ENCODE data around the gene USP12.

The USP12 gene

DNA sequence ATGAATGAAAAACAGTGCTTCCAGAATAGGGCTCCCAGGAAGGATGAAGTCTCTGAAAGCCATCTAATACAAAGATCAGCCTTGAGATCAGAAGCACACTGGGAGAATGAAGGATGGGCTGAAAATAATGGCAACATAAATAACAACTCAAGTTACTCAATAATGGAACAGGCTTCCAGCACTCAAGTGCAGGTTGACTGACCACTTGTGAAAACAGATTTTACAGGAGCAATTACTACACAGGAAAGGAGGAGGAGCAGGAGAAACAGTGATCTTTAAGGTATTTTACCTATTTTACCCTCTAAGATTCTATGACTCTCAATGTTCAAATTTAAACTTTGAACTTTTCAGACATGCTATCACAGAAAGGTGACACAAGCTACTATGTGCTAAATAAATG is 106.0 kb downstream of the USP12 start:
- DNase-seq: no peak

DNA sequence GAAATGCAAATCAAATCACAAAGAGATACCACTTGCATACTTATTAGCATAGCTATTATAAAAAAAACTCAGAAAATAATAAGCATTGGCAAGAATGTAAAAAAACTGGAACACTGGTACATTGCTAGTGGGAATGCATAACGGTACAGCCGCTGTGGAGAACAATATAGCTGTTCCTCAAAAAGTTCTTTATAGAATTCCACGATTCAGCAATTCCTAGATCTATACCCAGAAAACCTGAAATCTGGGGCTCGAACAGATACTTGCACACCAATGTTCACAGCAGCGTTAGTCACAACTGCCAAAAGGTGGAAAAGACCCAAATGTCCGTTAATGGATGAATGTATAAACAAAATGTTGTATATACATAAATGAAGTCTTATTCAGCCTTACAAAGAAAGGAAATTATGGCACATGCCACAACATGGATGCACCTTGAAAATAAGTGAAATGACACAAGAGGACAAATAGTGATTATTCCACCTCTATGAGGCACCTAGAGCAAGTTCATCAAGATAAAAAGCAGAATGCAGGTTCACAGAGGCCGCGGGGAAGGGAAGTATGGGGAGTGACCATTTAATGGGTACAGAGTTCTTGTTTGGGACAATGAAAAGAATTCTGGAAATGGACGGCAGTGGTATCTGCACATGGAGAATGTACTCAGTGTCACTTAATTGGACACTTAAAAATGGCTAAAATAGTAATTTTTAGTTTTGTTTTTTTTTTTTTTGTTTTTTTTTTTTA is 107.2 kb downstream of the USP12 start:
- no peak for DNase-seq

DNA sequence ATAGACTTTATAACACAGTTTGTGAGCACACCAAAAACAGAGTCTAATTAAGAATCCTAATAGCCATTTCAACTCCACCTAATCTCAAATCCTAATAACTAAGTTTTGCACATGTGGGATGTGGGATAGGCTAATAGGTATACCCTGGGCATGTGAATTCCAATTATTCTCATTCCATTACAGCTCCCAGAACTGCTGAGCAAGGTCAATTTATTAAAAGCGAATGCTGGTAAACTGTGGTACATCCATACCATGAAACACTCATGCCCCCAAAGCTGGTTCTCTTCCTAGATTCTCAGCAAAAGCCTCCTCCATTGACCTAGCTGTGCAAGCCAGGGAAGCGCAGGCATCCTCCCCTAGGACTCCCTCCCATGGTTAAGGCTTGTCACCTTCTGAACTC is 113.8 kb downstream of the USP12 start:
- DNase-seq: no peak

DNA sequence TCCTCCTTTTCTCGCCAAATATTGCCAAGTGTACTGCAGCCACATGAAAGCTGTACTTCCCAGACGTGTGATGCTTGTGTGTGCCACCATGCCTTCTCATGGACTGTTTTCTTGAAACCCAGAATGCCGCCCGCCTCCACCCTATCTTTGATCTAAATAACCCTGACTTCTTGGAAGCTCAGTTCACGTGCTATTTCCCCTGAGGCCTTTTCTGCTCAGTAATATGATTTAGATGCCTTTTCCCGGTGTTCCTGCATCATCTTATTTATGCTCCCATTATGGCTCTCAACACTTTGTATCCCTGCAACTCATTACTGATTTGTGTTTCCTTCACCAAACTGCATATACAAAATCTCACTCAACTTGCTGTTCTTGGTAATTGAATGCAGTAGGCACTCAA is 116.1 kb downstream of the USP12 start:
- DNase-seq: no peak

DNA sequence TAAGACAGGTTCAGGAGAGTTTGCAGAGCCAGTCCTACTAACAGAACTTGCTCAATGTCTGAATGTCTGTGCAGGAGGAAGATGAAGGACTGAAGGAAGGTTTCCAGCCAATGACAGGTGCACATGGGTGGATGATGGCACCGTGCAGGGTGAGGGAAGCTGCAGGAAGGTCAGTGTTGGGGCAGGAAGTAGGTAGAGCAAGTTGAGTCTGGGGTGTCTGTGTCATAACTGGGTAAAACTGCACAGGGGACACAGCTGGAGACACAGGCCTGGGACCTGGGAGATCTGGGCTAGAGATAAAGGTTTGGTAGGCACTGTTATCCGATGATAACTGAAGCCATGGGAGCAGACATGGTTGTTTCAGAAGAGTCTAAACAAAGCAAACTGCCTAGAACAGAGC is 116.9 kb downstream of the USP12 start:
- DNase-seq: no peak

DNA sequence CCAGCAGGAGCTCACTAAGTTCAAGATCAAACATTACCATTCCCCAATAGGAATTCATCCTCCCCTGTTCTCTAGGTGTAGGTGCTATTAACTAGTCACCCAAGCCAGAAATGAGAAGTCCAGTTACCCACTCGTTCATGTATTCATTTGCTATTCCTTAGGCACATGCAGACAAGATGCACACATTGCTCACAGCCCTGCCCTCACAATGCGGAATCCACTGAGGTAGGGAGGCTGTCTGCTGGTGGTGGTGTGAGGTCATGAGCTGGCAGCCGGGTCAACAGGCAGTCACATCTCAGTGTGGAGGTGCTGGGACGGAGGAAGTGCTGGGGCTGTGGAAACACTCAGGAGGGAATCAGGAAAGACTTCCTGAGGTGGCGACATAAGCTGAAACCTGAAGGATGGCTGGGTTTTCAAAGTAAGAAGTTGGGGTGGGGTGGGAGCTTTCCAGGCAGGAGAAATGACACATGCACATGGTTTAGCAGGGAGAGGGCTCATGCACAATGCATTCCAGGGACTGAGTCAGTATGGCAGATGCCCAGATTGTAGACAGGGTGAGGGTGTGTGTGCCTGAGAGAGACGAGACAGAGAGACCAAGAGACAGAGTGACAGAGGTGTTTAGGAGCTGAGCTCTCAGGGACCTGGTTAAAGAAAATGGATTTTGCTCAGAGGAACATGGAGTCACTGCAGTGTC is 117.6 kb downstream of the USP12 start:
- no peak for DNase-seq

DNA sequence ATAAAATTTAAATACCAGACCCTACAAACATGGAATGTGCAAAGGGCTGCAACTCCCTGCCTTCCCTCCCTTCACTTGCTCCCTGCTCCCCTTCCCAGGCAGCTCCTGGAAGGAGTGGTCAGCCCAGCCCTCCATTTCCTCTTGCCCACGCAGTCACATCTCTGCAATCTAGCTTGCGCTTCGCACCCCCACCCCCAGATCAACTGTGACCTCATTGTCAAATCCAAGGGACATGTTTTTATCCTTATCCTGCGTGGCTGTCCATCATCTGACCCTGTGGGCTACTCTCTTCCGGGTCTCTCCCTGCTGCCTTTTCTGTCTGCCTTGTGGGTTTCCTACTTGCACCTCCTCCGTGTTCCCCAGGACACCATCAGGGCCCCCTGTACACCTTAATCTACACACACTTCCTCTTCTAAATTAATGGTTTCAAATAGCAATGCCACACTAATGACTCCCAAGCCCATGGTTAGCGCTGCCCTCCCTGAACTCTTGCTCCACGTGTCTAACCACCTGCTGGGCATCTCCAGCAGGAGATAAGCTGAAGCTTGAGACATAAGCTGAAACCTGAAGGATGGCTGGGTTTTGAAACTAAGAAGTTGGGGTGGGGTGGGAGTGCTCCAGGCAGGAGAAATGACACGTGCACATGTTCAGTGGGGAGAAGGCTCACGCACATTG is 118.3 kb downstream of the USP12 start:
- no peak for DNase-seq

DNA sequence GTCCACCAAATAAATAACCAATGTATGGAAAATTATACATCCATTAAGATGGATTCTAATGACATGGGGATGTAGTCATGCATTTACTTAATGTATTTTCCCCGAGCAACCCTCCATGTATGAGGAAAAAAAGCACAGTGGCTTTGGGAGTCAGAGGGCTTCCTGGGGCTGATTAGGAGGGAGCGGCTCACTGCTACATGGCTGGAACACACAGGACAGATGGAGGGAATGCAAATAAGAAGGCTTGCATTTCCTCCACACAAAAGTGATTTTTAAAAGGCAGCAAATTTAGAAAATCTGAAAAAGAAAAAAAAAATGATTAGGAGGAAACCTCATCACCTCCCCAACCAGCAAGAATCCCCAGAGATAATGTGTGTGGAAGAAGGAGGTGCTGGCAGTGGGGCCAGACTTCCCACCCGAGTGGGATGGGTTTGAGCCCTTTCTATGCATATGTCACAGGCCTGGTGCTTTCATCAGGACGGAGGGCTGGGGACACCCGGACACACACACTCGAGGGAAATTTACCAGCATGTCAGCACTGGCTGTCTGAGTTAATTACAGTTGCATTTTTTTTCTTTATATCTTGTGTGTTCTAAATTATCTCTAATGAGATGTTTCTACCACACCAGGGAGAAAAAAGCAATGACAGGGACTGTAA is 118.9 kb downstream of the USP12 start:
- no peak for DNase-seq

DNA sequence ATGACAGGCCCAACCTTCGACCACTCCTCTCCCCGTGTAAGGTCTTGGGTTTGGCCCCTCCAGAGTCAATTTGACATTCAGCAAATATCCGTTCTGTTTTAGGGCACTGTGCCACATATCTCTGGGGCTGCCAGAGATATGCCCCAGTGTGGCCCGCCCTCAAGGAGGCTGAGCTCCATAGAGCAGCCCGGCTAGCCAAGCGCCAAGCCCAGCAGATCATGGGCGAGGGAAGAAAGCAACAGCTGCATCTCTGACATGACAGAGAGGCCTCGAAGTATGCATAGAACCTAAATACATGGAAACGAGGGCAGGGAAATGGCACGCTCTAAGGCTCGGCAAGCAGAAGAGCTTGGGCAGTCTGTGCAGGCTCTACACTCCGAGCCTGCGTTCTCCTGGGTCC is 124.5 kb downstream of the USP12 start:
- no peak for DNase-seq

DNA sequence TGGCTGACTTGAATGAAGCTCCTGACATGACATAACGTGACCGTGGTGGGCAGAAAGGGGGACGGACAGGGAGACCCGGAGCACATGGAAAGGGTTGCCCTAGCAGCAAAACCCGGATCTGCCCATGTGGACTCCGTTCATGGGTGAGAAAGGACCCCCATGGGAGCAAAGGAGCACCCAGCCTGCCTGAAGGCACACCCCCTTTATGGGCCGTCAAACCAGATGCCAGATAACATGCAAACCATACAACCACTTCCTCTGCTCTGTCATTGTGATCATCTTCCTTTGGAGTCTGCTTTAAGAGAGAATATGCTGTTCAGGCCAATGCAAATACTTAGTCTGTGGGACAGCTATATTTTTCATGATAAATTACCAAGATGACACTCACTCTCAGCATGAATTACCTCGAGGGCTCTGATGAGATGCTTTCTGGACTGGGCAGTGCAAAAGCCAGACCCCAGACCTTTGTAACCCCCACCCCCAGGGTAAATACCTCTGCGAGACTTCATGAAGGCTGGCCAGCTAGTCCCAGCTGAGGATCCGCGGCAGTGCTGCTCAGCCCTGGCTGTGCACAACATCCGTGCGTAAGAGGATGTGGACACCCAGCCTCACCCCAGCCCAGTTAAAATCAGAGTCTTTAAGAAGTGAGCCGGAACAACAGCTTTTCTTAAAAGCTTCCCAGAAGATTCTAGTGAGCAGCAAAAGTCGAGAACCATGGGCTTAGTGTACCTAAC is 126.6 kb downstream of the USP12 start:
- peak; percentile 21 for DNase-seq

DNA sequence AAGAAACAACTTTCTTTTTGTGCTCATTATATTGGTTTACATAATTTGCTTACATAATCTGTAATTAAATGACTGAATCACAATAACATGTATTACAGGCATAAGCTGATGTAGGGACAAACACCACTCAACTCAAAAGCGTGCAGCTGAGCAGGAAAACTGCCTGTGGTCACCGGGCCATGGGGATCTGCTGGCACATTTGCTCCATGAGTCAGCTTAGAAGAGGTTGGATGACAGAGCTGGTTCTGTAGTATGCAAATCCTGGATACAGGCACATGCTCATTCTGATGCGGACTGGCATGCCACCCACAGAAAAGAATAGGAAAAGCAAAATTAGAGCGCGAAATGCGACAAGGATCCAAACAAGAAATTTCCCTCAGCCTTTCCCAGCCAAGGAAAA is 128.6 kb downstream of the USP12 start:
- no peak for DNase-seq

DNA sequence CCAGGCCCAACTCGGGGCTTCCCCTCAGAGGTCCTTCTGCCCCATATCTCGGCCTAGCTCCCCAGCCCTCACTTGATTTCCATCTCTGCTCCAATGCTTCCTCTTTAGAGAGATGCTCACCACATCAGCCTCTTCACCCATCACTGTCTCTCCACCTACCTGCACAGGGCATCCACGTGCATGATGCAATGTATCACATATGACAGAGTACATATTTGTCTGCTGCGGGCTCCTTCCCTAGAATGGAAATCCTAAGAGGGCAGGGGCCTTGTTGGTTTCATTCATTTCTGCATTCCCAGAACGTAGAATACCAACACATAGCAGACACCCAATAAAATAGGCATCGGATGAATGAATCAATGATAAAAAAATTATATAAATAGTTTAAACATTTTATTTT is 130.3 kb downstream of the USP12 start:
- no peak for DNase-seq

DNA sequence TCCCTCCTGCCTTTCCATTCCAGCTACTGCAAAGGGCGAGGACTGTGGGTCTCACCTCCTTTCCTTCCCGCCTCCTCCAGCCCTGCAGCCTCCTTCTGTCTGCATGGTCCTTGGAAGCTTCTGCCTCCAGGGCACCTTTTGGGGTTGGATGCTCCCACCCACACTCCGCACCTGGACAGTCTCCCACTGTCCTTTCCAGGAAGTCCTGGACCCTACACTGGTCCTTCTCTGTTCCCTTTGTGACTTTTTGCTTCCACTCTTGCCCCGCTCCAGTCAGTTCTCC is 130.8 kb downstream of the USP12 start:
- no peak for DNase-seq

DNA sequence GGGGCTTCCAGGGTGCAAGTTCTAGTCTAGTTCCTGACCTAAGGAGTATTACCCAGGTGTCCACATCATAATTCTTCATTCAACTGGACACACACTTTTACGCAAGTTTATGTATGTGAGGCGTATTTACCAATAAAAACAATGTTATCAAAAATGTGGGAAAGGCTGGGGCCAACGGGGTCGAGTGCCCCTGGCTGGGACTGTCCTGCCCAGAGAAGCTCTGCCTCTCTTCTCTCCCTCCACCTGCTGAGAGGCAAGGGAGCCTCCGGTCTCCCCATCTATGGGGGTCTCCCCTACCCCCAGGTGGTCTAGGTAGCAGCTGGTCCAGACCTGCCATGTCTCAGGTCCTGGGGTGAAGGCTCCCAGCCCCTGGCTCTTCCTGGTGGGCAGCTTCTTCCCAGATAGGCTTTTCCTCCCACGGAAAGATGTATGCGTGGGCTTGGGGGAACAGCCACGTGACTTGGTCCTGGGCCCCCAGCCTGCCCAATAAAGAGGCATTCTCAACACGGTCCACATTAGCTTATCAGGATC is 132.4 kb downstream of the USP12 start:
- DNase-seq: no peak

DNA sequence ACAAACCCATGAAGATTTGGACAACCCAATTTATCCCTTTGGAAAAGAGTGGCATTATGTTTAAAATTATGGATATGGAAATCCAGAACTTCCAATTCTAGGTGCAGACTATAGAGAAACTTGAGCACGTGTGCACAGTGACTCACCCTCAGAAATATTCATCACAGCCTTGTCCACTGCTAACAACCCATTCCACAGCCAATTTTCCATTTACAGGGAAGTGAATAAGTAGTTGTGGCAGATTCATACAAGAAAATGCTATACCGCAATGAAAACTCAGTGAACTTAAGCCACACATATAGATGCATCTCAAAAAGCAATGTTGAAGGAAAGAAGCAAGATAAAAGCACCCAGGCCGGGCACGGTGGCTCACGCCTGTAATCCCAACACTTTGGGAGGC is 133.3 kb downstream of the USP12 start:
- DNase-seq: no peak

DNA sequence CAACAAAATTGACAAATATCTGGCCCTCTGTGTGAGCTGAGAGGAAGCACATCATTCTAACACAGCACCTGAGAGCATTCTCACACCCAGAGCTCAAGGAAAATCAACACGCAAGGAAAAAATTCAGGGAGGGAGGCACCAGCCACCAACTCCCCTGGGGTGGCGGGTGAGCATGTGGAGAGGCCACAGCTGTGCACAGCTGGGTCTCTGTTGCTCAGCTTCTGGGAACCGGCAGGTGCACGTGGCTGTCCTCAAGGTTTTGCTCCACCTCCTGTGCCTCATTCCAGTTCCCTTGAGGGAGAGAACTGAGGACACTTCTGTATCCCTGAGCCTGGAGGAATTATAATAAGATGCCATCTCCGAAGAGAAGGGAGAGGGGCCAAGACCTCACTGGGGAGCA is 134.0 kb downstream of the USP12 start:
- no peak for DNase-seq

DNA sequence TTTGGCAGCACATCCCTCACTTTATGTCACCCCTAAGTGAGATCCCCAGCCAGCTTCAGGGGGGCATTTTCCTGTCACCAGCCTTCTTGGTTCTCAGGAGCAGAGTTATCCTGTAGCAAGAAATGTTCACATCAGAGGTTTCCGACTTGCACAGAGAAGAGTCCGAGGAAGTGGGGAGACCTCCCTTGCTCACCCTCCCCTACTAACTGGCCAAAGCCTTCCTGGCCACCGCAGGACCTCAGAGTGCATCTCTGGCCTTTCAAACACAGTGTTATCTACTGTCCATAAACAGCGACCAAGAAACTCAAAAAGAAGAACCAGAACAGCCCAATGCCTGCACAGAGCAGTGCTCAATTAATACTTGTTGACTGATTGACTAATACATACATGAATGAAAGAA is 134.4 kb downstream of the USP12 start:
- no peak for DNase-seq

DNA sequence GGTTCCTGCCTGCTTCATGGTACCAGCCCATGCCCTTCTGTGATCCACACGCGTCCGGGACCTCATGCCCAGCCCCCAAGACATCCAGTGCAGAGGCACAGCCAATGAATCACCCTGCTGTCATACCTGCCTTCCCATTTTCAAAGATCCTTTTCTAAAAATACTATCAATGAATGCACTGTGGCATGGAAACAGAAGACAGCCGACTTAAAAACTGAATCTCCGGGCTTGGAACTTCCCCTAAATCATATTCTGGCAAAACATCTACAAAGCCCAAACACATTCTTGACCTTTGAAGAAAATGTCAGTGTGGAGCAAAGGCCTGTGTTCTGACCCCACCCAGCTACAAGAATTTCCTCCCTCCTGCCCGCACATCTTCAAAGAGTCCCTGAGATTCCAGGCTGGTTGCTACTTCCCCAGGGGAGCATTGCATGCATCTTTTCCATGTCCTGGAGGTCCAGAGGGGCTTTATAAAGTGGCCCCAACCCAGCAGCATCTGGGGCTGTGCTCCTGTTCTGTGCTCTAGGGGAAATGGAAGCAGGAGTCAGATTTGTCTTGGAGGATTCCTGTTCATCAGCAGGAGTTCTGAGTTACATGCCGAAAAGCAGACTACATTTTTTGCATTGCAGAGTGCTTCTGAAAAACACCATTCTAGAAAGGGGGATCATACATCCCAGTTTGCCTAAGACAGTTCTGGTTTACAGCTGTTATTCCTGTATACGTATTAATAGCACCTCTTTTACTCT is 135.2 kb downstream of the USP12 start:
- DNase-seq: no peak

DNA sequence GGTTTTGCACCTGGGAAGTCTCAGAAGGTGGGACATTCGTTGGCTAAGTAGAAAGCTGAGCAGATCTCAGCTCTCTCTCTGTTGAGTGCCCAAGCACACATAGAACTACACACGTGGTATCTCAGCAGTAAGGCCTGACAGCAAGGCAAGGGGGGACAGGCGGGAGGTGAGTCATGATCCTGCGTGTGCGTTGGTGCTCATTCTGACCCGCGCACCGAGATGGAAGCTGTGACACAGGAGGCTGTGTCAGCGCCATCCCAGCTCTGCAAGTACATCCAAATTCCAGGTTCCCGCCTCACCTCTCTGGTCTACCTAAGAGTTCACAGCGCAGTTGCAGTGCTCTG is 135.7 kb downstream of the USP12 start:
- DNase-seq: no peak

DNA sequence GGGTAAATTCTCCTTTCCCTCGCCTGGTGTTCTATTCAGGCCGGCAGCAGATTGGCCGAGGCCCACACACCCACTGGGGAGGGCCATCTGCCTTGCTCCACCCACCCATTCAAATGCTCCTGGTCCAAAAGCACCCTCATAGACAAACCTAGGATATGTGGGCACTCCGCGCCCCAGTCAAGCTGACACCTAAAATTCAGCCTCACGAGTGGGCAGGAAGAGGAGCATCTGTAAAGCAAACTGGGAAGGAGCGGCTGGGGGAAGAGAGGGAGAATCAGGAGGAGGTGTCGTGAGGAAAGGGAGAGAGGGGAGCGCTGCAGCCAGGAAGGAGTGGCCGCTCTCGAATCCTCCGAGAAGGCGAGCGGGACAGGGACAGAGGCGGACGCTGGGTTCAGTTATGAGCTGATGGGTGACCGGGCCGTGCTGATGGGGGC is 136.9 kb downstream of the USP12 start:
- no peak for DNase-seq

DNA sequence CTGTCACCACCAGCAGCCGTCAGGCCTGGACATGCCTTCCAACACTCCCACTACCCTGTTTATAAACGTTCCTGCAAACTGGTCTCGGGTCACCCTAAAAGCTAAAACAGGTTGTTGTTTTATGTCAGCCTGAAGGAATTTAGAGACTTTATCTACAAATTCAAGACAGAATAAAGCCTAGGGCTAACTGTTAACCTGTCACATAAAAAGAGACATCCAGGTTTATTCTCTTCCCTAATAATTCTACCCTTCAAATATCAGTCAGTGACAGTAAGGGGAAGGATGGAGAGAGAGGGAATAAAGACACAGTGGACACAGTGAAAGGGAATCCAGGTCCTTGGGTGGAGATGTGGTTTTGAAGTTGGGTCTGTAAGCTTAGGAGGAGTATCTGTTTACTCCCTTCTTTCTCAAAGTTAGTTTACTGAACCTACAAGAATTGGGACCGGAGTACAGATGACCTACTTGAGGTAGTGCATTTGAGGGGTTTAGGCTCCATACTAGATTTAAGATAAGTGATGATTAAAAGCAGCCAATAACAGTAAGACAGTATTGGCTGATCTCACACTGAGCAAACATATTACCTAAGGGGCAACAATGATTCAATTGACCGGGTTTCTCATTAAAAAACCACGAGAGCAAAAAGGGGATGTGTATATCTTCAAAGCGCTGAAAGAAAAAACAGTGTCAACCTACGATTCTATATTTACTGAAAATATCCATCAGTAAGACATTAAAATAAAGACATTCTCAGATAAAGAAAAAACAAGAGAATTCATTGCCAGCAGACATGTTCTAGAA is 142.7 kb downstream of the USP12 start:
- no peak for DNase-seq
